Fibroblast of peridontal ligament (primary cell): ENCODE data around the gene SHB.
"Not testable (repeated sequence)": the region's sequence is repeated elsewhere in the genome, so short reads cannot be mapped to it uniquely, and the experiment has no call there.

Source experiments
- DNase-seq: peaks from one replicate; pipeline ENCODE4 v3.0.0-alpha.2; 2010; ENCODE audit errors: extremely low read depth

Gene SHB

GRCh38 chr9:38063363-38063707, 5.7 kb downstream of the SHB start:
- DNase-seq, result no peak

DNA sequence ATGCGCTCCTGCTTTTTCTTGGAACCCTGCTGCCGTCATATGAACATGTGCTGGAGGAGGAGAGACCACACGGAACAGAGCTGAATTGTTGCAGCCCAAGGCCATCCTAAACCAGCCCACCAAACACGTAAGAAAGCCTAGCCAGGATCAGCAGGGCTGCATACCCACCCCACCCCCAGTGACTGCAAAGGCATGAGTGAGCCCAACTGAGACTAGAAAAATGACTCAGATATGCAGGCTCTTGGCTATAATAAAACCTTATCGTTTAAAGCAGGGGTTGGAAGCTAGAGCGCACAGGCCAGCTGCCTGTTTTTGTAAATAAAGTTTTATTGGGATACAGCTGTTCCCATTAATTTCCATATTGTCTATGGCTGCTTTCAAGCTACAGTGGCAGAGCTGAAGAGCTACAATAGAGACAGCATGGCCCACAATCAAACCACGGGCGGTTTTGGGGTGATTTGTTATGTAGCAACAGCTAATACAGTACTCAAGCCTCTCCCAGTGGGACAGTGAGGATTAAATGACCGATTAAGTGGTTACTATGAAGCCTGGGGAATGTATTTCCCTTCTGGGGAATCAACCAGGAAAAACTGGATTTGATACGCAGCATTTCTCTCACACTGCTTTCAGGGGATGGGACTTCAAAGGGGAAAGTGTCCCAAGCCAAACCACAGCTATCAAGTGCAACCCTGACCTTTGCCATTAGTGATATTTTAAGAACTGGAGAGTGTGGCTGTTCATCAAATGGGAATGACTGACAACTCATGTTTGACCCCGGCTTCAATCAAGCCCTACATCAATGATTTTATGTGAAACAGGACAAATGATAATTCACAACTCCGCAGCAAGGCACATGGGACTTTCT, 6.3 kb downstream of the SHB start:
- DNase-seq, result peak; percentile 57

GRCh38 chr9:38062106-38062497, 6.9 kb downstream of the SHB start:
- DNase-seq, result no peak

- peak; percentile 54 for DNase-seq
Observed at GRCh38 chr9:38061326-38061977, 7.6 kb downstream of the SHB start.

GRCh38 chr9:38060681-38061080, 8.3 kb downstream of the SHB start:
- no peak for DNase-seq

DNA sequence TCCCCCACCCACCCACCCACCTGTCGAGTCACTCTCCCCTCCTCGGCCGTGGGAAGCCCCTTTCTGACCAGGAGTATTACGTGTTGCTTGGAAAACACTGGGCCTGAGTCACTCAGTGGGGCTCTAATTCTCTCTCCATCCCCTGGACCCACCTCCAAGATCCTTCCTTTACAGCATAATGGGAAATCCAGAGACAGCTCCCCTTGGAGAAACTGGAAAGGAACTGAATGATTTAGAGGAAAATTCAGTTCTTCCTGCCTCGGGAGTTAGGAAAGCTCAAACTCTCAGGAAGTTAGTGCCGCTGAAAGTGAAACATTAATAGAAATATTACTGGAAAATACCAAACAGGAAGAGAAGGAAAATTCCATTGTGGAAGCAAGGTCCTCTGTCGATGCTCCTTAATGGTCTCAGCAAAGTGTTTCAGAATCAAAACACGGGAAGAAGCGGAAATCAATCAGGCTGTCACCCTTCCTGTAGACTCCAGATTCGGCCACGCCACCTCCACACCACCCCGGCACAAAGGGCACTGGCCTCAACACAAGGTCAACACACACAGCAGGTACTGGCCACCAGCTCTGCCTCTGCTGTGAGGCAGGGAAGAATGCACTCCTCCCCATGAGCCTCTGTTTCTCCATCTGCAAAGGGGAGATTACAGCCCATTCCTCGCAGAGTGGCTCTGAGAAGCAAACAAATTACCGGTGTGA, 9.6 kb downstream of the SHB start:
- no peak for DNase-seq

DNA sequence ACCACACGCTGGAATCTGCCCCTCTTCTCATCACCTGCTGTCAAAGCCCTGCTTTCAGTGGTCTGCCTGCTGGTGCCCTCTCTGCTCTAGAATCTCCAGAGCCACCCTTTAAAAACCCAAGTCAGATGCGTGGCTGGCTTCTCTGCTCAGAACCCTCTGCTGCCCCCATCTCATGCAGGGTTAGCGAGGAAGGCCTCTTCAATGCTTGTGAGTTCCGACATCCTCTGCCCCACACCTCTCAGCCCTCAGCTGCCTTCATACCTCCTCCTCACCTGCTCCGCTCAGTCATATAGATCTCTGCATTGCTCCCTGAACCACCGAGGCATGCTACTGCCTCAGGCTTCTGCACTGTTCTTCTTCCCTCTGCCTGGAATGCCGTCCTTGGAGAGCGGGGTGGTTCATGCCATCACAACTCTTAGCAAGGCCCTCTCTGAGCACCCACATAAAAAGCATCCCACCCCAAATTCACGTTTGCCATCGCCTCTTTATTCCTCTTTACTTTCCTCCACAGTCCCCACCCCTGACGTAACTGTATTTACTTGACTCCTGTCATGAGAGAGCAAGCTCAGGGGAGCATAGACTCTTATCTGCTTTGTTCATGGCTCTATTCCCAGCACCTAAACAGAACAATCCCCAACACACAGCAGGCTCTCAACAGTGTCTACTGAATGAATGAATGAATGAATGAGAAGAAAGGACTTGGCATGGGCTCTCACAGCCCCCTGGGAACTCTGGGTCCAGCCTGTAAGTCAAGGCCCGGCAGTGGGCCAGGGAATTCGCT, 10.4 kb downstream of the SHB start:
- DNase-seq, result no peak

DNA sequence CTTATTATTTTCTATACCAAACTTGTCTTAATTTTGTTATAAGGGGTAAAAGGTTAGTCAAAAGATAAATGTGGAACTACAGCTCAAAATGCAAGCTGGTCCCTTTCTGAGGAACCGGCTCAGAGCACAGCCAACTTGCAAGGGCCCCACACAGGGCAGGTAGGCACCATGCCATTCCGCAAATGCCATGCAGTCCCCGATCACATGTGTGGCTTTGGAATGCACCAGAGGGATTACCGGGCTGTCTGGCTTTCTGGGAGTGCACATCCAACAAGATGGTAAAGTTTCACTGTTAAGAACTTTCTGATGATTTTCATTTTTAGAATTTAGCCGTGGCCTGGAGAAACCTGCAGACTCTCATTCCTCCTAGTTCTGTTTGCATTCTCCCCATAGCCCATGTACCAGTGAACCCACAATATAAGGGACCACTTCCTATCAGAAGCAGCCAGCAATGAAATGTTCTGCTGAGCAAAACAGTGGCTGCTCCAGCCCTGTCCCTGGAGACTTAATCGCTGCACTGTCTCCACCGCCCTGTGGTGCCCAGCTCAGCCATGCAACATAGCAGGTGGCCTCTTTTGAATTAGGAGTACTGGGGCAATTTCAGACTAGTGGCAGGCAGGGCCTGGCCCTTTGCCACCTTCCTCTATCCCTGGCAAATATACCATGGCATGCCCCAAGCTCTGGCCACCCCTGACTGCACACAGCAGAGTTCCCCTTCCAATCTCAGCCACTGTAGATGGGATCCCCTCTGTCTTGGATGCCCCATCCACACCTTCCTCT, 11.4 kb downstream of the SHB start:
- DNase-seq, result no peak

DNA sequence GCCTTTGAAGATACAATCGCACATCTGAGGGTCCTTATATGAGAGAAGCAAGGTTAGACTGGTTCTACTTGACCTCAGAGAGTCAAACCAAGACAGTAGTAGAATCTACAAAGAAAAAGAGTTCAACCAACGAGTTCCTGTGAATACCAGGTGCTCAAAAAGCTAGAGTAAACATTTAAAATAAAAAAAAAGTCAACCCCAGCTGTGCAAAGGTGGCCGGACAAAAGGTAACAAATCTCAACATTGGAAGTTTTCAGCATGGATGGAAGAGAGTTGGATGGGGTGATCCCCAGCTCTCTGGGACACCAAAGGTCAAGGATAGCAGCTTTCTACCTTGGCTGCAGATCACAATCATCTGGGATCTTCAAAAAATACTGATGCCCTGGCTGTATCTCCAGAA, 14.4 kb downstream of the SHB start:
- DNase-seq, result no peak

DNA sequence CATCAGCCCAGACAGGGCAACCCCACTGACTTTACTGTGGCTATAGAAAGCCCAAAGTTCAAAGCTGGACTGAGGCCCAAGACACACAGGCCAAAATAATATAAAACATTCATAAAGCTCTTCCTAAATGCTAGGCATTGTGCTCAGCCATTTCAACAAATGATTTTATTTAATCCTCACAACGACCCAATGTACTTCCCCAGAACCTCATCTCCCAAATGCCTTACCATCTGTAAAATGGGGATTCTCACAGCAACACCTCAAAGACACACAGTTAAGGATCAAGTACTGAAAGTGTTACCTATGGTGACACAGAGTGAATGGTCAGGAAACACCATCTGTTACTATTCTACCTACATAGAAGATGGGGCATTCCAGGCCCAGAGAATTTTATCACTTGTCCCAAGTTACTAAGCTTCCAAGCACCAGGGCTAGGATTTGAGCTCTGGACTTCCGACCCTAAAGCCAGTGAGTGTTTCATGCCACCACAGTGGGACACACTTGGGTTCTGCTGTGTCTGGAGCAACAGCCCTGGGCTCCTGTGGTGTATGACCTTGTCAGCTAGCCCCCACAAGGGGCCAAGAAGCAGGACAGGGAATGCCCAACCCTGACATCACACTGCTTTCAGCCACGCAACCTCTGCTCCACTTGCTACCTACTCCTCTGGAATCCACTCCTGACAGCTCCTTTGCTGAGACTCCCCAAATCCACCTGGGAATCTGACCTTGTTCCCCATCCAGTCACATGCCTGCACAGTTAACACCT, 15.1 kb downstream of the SHB start:
- no peak for DNase-seq

DNA sequence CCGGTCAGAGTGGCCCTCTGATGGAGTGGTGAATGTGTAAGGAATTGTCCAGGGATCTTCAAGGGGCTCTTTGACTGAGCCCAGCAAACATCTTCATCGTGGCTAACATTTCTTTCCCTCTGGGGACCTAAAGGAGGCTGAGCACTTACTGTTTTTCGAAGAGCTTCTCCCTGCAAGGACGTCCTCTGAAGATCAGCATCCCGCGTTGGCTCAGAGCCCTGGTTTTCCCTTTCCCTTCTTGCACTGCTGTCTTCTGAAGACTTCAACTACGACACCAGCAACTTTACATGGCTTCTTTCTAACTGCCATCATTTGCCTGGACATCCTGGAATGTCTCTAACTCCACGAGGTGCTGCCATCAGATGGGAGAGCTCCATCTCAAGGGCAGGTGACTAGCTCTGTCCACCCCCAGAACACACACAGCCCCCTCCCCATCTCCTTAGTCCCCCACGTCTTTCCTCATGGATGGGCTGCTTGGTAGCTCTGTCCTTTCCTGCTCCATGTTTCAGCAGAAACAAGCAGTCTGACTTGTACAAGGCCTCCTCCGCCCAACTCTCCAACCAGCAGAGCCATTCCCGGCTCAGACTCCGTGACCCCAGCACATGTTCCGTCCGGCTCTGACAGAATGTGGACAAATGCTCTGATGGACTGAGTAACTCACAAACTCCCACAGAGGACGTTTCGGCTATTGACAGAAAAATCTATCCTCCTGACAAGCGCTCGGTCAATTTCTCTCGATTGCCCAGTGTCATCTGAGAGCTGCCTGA, 17.1 kb downstream of the SHB start:
- no peak for DNase-seq

DNA sequence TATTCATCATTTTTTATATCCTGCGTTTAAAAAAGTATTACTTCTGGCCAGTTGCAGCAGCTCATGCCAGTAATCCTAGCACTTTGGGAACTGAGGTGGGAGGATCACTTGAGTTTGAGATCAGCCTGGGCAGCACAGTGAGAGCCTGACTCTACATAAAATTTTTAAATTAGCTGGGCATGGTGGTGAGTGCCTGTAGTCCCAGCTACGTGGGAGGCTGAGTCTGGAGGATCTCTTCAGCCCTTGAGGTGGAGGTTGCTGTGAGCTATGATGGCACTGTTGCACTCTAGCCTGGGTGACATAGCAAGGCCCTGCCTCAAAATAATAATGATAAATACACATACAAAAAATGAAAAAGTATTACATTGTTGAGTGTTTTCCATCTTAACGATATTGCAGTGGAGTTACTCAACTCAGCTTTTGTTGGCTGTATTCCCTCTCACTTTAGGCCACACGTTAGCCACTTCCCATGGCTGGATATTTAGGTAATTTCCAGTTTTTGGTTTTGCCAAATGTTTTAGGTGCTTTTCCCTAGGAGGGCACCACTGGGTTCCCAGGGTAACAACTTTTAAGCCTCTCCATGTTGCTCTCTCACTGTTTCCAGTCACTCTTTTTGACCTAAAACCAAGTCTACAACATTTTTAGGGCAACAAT, 20.6 kb downstream of the SHB start:
- DNase-seq, result peak; percentile 90

GRCh38 chr9:38047301-38048251, 21.5 kb downstream of the SHB start:
- DNase-seq, result peak; percentile 88

DNA sequence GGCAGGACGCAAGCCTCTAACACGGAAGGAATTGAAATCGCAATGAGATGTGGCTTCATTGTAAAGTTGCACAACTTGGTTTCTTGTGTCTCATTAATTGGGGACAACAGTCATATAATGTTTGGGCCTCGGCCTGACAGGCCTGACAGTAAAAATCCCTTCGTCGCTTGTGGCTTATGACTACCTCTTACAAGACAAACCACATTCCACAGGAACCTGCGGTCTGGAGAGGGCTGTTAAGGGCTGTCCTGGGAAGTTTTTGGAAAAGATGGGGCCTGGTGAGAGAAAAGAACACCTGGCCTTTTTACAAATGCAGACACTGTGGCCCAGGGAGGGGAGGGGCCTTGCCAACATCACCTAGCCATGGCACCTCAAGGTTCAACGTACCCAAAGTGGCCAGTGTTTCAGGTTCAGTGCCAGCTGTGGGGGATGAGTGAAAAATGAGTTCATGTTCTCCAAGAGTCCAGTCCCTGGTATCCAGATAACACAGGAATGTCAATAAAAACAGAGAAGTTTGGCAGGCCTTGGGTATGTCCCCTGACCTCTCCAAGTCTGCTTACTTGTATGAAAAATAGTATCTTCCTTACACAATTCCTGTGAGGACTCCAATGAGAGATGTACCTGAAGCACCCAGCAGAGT, 22.2 kb downstream of the SHB start:
- peak; percentile 45 for DNase-seq

DNA sequence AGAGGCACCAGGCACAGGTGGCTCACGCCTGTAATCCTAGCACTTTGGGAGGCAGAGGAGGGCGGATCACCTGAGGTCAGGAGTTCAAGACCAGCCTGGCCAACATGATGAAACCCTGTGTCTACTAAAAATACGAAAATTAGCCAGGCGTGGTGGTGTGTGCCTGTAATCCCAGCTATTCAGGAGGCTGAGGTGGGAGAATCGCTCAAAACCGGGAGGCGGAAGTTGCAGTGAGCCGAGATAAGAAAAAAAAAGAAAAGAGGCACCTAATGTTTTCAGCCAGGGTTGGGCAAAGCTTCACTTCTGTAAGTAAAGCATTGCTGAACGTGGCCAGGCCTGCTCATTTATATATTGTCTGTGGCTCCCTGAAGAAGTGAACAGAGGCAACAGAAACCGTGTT, 23.1 kb downstream of the SHB start:
- not testable (repeated sequence) for DNase-seq

DNA sequence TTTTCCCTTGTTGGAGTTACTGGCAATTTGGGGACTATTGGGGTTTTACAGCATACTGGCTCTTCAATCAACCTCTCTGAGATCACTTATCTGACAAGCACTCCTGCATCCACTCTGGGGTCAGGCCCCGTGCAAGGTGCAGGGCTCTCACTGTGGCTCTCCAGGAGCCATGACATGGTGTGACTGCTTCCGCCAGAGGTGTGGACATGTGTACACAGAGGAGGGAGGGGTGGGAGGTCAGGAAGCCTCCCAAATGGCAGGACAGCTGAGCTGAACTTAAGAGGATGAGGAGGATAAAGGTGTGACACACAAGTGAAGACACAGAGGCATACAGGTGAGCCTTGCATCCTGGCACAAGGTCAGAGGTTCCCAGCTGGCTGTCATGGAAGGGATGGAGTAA, 24.3 kb downstream of the SHB start:
- no peak for DNase-seq

DNA sequence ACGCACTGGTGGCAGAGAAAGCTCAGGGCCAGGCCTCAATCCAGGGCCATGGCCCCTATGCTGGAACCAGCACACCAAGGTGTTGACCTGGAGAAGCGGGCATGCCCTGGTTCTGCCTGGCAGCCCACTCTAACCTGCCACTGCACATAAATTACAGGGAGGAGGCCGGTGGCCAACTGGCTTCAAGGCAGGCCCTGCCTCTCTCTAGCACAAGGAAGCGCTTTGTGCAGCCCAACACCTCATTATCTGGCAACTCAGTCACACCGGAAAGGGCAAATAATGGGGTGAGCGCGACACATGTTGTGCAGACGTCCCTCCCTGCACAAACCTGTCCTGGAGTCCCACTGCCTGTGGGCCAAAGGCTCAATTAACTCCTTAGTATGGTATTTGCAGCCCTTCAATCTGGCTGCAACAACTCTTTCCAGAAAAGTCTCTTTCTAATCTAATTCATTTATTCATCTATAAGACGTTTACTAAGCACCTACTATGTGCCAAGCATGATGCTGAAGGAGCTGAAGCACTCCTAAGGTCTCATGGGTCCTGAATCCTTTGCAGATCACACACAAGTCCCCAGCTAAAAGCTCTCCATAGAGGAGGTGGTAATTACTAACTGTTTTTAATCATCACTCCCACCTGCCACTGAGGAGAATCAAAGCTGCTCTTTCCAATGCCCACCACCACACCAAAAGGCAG, 24.9 kb downstream of the SHB start:
- DNase-seq, result no peak
